Activated T-helper 2 cell treated with anti-CD3 and anti-CD28 coated beads, Interferon-gamma antibody, Interleukin-2, Interleukin-4, amounts not matched to agents 10 μg/mL and 5 μg/mL and 100 μg/mL, durations not matched to agents 14 hours and 24 hours and 36 hours (primary cell): ENCODE measurements around the gene SLC35G2. TPM values are rescaled to one million over a fixed set of nuclear protein-coding genes. Genes with fewer than 3 reads are reported as not detected.
A peak's percentile ranks its signal among the peaks of the same experiment; 100 is the strongest.
"Not testable (repeated sequence)": the region's sequence is repeated elsewhere in the genome, so short reads cannot be mapped to it uniquely, and the experiment has no call there.

Experiments
- DNase-seq: peaks from one replicate; pipeline ENCODE4 v3.0.0; 2021; ENCODE audit warnings: low spot score
- H3K27ac Mint-ChIP-seq: one replicate; pipeline ENCODE4 v1.8.0; 2021; ENCODE audit warnings: mixed read lengths
- H3K27me3 Mint-ChIP-seq: one replicate; pipeline ENCODE4 v1.8.0; 2021; ENCODE audit warnings: low read depth, mixed read lengths
- H3K36me3 Mint-ChIP-seq: one replicate; pipeline ENCODE4 v1.8.0; 2021; ENCODE audit warnings: low read depth, mixed read lengths
- H3K4me1 Mint-ChIP-seq: one replicate; pipeline ENCODE4 v1.8.0; 2021; ENCODE audit warnings: low read depth, mixed read lengths
- H3K4me3 Mint-ChIP-seq: one replicate; pipeline ENCODE4 v1.8.0; 2021; ENCODE audit warnings: low read depth, mild to moderate bottlenecking, moderate library complexity, mixed read lengths
- H3K9me3 Mint-ChIP-seq: one replicate; pipeline ENCODE4 v1.8.0; 2021; ENCODE audit warnings: mixed read lengths
- intact Hi-C: fragments of 100-400 bp; cut with micrococcal nuclease; formaldehyde crosslinking; loops from one replicate; pipeline ENCODE4 v1.15.1; 2023
- total RNA-seq: library from RNA; stranded (reverse); gene quantifications from 2 replicates; pipeline ENCODE4 v1.2.3, GENCODE V29; 2022

The SLC35G2 gene
- total RNA-seq, 1 donor from 2014 or later = 7.7 TPM

DNA sequence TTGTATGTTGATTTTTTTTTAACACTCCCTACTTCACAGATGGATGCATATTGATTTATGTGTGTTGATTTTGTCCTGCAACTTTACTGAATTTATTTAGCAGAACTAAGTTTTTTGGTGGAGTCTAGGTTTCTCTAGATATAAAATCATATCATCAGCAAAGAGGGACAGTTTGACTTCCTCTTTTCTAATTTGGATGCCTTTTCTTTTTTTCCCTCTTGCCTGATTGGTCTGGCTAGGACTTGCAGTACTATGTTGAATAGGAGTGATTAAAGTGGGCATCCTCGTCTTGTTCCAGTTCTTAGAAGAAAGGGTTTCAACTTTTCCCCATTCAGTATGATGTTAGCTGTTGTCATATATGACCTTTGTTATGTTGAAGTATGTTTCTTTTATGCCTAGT, 81.8 kb downstream of the SLC35G2 start:
- Mint-ChIP-seq H3K36me3 (peaks cover 77% of the 10 kb centered on the region), H3K4me1 (peaks cover 40% of the 10 kb centered on the region)

DNA sequence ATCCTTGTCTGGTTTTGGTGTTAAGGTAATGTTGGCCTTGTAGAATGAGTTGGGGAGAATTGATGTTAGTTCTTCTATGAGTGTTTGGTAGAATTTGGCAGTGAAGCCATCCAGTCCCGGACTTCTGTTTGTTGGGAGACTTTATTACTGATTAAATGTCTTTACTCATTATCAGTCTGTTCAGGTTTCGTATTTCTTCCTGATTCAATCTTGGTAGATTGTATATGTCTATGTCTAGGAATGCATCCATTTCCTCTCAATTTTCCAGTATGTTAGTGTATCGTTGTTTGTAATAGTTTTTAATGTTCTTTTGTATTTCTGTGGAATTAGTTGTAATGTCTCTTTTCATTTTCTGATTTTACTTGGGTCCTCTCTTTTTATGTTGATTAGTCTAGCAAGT, 82.5 kb downstream of the SLC35G2 start:
- Mint-ChIP-seq H3K27me3 (no peaks in the 10 kb centered on the region), H3K9me3 (peaks cover 37% of the 10 kb centered on the region), H3K36me3 (peaks cover 75% of the 10 kb centered on the region), H3K4me3 (no peak overlapping the region), H3K4me1 (peaks cover 43% of the 10 kb centered on the region), H3K27ac (peak overlapping the region; percentile 14)
- DNase-seq = no peak
- intact Hi-C loops = no loop called here

More for the DNA sequence above, 81.8 kb downstream of the SLC35G2 start:
- intact Hi-C loops, DNase-seq, H3K4me3 Mint-ChIP-seq, H3K27me3 Mint-ChIP-seq, H3K27ac Mint-ChIP-seq: not testable (repeated sequence)
- H3K9me3 Mint-ChIP-seq = peaks cover 34% of the 10 kb centered on the region

- Mint-ChIP-seq H3K36me3 (peaks cover 71% of the 10 kb centered on the region), H3K4me1 (peaks cover 49% of the 10 kb centered on the region), H3K9me3 (peaks cover 37% of the 10 kb centered on the region)
- H3K27ac Mint-ChIP-seq, intact Hi-C loops, DNase-seq, H3K4me3 Mint-ChIP-seq, H3K27me3 Mint-ChIP-seq: not testable (repeated sequence)
These were observed 83.6 kb downstream of the SLC35G2 start for GRCh38 chr3:136902530-136902929.

DNA sequence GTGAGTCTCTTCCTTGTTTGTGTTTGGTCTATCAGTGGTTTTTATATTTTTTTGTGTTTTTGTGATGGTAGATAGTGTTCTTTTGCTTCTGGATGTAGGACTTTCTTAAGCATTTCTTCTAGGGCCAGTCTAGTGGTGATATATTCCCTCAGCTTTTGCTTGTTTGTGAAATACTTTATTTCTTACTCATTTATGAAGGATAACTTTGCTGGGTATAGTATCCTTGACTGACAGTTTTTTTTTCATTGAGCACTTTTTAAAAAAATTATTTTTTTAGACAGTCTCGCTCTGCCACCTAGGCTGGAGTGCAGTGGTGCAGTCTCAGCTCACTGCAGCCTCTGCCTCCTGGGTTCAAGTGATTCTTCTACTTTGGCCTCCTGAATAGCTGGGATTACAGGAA, 85.0 kb downstream of the SLC35G2 start:
- Mint-ChIP-seq H3K4me3 (no peak overlapping the region), H3K36me3 (peaks cover 68% of the 10 kb centered on the region)

GRCh38 chr3:136904746-136905145, 85.8 kb downstream of the SLC35G2 start:
- intact Hi-C loops = no loop called here
- peaks cover 37% of the 10 kb centered on the region for H3K9me3 Mint-ChIP-seq
- DNase-seq = no peak
- no peaks in the 10 kb centered on the region for H3K27me3 Mint-ChIP-seq
- H3K36me3 Mint-ChIP-seq = peaks cover 63% of the 10 kb centered on the region
- H3K4me3 Mint-ChIP-seq = no peak overlapping the region
- peaks cover 52% of the 10 kb centered on the region for H3K4me1 Mint-ChIP-seq
- H3K27ac Mint-ChIP-seq = no peak overlapping the region

More for the DNA sequence above, 85.0 kb downstream of the SLC35G2 start:
- Mint-ChIP-seq H3K27ac (no peak overlapping the region), H3K27me3 (no peaks in the 10 kb centered on the region), H3K9me3 (peaks cover 37% of the 10 kb centered on the region), H3K4me1 (peaks cover 53% of the 10 kb centered on the region)
- DNase-seq = no peak
- intact Hi-C loops = no loop called here

Other genes with a start within 250 kb of the SLC35G2 start
- 42.3 and 44.9 TPM in 2 replicates for gene STAG1, start 66.7 kb upstream of the SLC35G2 start, total RNA-seq
- 40.2 and 41.9 TPM in 2 replicates for gene NCK1, start 43.1 kb downstream of the SLC35G2 start, total RNA-seq
- 1.3 TPM in 2 replicates for gene IL20RB, start 138.9 kb downstream of the SLC35G2 start, total RNA-seq